NCI-H1105 (cell line): ENCODE measurements around the gene UBE3D.
"Not testable (repeated sequence)": the region's sequence is repeated elsewhere in the genome, so short reads cannot be mapped to it uniquely, and the experiment has no call there.

Experiments used
- DNase-seq: peaks from one replicate; lab custom pipeline; 2025; lab: John Stamatoyannopoulos, UW

UBE3D gene

GRCh38 chr6:82870582-82871172, 195.0 kb downstream of the UBE3D start:
- DNase-seq = no peak

- no peak for DNase-seq
Measured at GRCh38 chr6:82869493-82869892, 196.1 kb downstream of the UBE3D start.

GRCh38 chr6:82867946-82868345, 197.7 kb downstream of the UBE3D start:
- no peak for DNase-seq

GRCh38 chr6:82866446-82866845, 199.2 kb downstream of the UBE3D start:
- no peak for DNase-seq

GRCh38 chr6:82865461-82865860, 200.2 kb downstream of the UBE3D start:
- no peak for DNase-seq

- DNase-seq = no peak
Measured at GRCh38 chr6:82863781-82864180, 201.9 kb downstream of the UBE3D start.

GRCh38 chr6:82862543-82862942, 203.1 kb downstream of the UBE3D start:
- no peak for DNase-seq

- DNase-seq = no peak
Measured at GRCh38 chr6:82861121-82861520, 204.5 kb downstream of the UBE3D start.

- not testable (repeated sequence) for DNase-seq
Measured at GRCh38 chr6:82856077-82856476, 209.6 kb downstream of the UBE3D start.

- not testable (repeated sequence) for DNase-seq
Measured at GRCh38 chr6:82852904-82853303, 212.7 kb downstream of the UBE3D start.

GRCh38 chr6:82843291-82843885, 222.3 kb downstream of the UBE3D start:
- DNase-seq = no peak

GRCh38 chr6:82842721-82843120, 222.9 kb downstream of the UBE3D start:
- DNase-seq = no peak
